Fibroblast of lung (primary cell): ENCODE data around the gene METTL15. TPM values are rescaled to one million over a fixed set of nuclear protein-coding genes. Genes with fewer than 3 reads are reported as not detected.

Experiments
- DNase-seq, 2 donors: peaks; one replicate each; pipeline versions ENCODE4 v3.0.0 to v3.0.0-alpha.2; 2010; ENCODE audit warnings: low read depth in 2 of 2
- H2AFZ ChIP-seq: 2 replicates; pipeline ENCODE4 v1.5.1; 2012; ENCODE audit warnings: low read length, control low read depth, inconsistent platforms
- H3K27ac ChIP-seq: 2 replicates; pipeline ENCODE4 v1.5.1; 2011; ENCODE audit warnings: low read length, control low read depth; ENCODE audit not compliant: insufficient read depth
- H3K27me3 ChIP-seq: 2 replicates; pipeline ENCODE4 v1.5.1; 2011; ENCODE audit warnings: mild to moderate bottlenecking, low read length; ENCODE audit not compliant: control insufficient read depth, insufficient read depth
- H3K36me3 ChIP-seq: 2 replicates; pipeline ENCODE4 v1.5.1; 2011; ENCODE audit warnings: low read length; ENCODE audit not compliant: control insufficient read depth, insufficient read depth
- H3K4me1 ChIP-seq: 2 replicates; pipeline ENCODE4 v1.5.1; 2011; ENCODE audit warnings: low read length; ENCODE audit not compliant: control insufficient read depth, insufficient read depth; ENCODE audit errors: extremely low read depth
- H3K4me2 ChIP-seq: 2 replicates; pipeline ENCODE4 v1.5.1; 2011; ENCODE audit warnings: low read length, control low read depth; ENCODE audit not compliant: insufficient read depth; ENCODE audit errors: extremely low read depth
- H3K4me3 ChIP-seq, 4 experiments: fragments of 200-600 bp in 1 of 4; sonication (generic) in 1 of 4; replicated peaks in 1 of 4; 2 replicates each; pipeline ENCODE4 v1.5.1; 2011 to 2016; ENCODE audit warnings: low read length in 4 of 4, low read depth in 3 of 4, mild to moderate bottlenecking in 3 of 4, control low read depth in 2 of 4, inconsistent platforms in 1 of 4, mixed read lengths in 1 of 4; ENCODE audit not compliant: insufficient read depth in 1 of 4; ENCODE audit errors: control extremely low read depth in 1 of 4
- H3K79me2 ChIP-seq: 2 replicates; pipeline ENCODE4 v1.5.1; 2012; ENCODE audit warnings: mild to moderate bottlenecking, low read length, inconsistent platforms; ENCODE audit not compliant: control insufficient read depth, insufficient read depth
- H3K9ac ChIP-seq: 2 replicates; pipeline ENCODE4 v1.5.1; 2011; ENCODE audit warnings: mild to moderate bottlenecking, low read length, control low read depth; ENCODE audit not compliant: insufficient read depth
- H3K9me3 ChIP-seq: 2 replicates; pipeline ENCODE4 v1.5.1; 2012; ENCODE audit warnings: low read depth, low read length; ENCODE audit not compliant: control insufficient read depth, insufficient read depth
- H4K20me1 ChIP-seq: 2 replicates; pipeline ENCODE4 v1.5.1; 2011; ENCODE audit warnings: low read length; ENCODE audit not compliant: control insufficient read depth, insufficient read depth; ENCODE audit errors: extremely low read depth
- CTCF ChIP-seq, 2 donors: IDR thresholded peaks in 1 of 2; conservative IDR thresholded peaks in 1 of 2; 1 replicate in 1 of 2; 2 replicates in 1 of 2; pipeline ENCODE4 v1.5.1; 2011 to 2012; ENCODE audit warnings: low read length in 2 of 2, control low read depth in 1 of 2, inconsistent platforms in 1 of 2, low read depth in 1 of 2, mild to moderate bottlenecking in 1 of 2
- EZH2 ChIP-seq: IDR thresholded peaks from 2 replicates; pipeline ENCODE4 v1.5.1; 2012; ENCODE audit warnings: low read length, control low read depth, mild to moderate bottlenecking; ENCODE audit errors: missing control alignments
- polyA plus RNA-seq, 2 donors: library from polyadenylated mRNA; depleted of rRNA in 1 of 2; stranded (reverse) in 1 of 2; unstranded in 1 of 2; fragments of >200 nt; gene quantifications; 2 replicates each; pipeline ENCODE4 v1.2.1, GENCODE V29; 2011 to 2012; ENCODE audit warnings: missing spikeins in 1 of 2
- total RNA-seq: library from RNA; depleted of rRNA; stranded (reverse); fragments of >200 nt; gene quantifications from 2 replicates; pipeline ENCODE4 v1.2.1, GENCODE V29; 2014

Gene METTL15
- total and polyA plus RNA-seq, 2 donors (not counting 1 experiment from before 2014, with no cell fraction given): 8.8 to 28.4 TPM

GRCh38 chr11:28346721-28347120 is 238.5 kb downstream of the METTL15 start:
- DNase-seq: peak in 1 of 2 donors; percentile 43
- TF ChIP-seq CTCF (conservative IDR thresholded peaks at IDR 0.05 in 1 of 2, IDR thresholded peaks at IDR 0.05 in 1 of 2; ENCODE audit: low read depth in 1 of 2, low read length in 2 of 2): no peak
- no peak for TF ChIP-seq EZH2
- no peak overlapping the region for H3K27ac ChIP-seq

GRCh38 chr11:28347371-28347770 is 239.2 kb downstream of the METTL15 start:
- Histone ChIP-seq H3K9me3 (no peaks in the 10 kb centered on the region), H2AFZ (no peak overlapping the region), H3K27me3 (no peaks in the 10 kb centered on the region), H3K79me2 (no peaks in the 10 kb centered on the region), H3K36me3 (no peaks in the 10 kb centered on the region), H3K4me2 (no peak overlapping the region), H3K27ac (no peak overlapping the region), H3K4me1 (peaks cover 2% of the 10 kb centered on the region), H4K20me1 (no peaks in the 10 kb centered on the region), H3K9ac (no peak overlapping the region), H3K4me3 (no peak overlapping the region)
- TF ChIP-seq CTCF (conservative IDR thresholded peaks at IDR 0.05 in 1 of 2, IDR thresholded peaks at IDR 0.05 in 1 of 2; ENCODE audit: low read depth in 1 of 2, low read length in 2 of 2): no peak
- no peak for TF ChIP-seq EZH2
- peak in 1 of 2 donors; percentile 18 for DNase-seq

More at GRCh38 chr11:28346721-28347120, 238.5 kb downstream of the METTL15 start:
- no peaks in the 10 kb centered on the region for H4K20me1 ChIP-seq
- no peaks in the 10 kb centered on the region for H3K27me3 ChIP-seq
- H3K36me3 ChIP-seq: no peaks in the 10 kb centered on the region
- no peak overlapping the region for H2AFZ ChIP-seq
- no peaks in the 10 kb centered on the region for H3K79me2 ChIP-seq
- H3K4me2 ChIP-seq: no peak overlapping the region
- H3K4me1 ChIP-seq: peaks cover 2% of the 10 kb centered on the region
- no peaks in the 10 kb centered on the region for H3K9me3 ChIP-seq
- no peak overlapping the region for H3K9ac ChIP-seq
- H3K4me3 ChIP-seq: no peak overlapping the region

- H3K27me3 ChIP-seq: no peaks in the 10 kb centered on the region
- H3K4me2 ChIP-seq: no peak overlapping the region
- no peaks in the 10 kb centered on the region for H4K20me1 ChIP-seq
- H3K9me3 ChIP-seq: no peaks in the 10 kb centered on the region
- H3K9ac ChIP-seq: no peak overlapping the region
- H3K79me2 ChIP-seq: no peaks in the 10 kb centered on the region
- H3K4me1 ChIP-seq: no peaks in the 10 kb centered on the region
- no peak overlapping the region for H3K27ac ChIP-seq
- peak in 1 of 2 donors; percentile 28 for DNase-seq
- no peaks in the 10 kb centered on the region for H3K36me3 ChIP-seq
- H3K4me3 ChIP-seq: no peak overlapping the region
- TF ChIP-seq EZH2: no peak
- no peak for TF ChIP-seq CTCF (conservative IDR thresholded peaks at IDR 0.05 in 1 of 2, IDR thresholded peaks at IDR 0.05 in 1 of 2; ENCODE audit: low read depth in 1 of 2, low read length in 2 of 2)
- H2AFZ ChIP-seq: no peak overlapping the region
Observed at GRCh38 chr11:28350216-28350615, 242.0 kb downstream of the METTL15 start.
